Measurements from ENCODE around the gene NPR1. TPM values are rescaled to one million over a fixed set of nuclear protein-coding genes. Genes with fewer than 3 reads are reported as not detected.

The NPR1 gene
- total and polyA plus RNA-seq, 2 of the 13 experiments (the other 11 are each of a cell fraction or from before 2014, with no cell fraction given), result not detected

- peaks cover 33% of the 10 kb centered on the region for H3K79me2 ChIP-seq (ENCODE audit: insufficient read depth, low read length)
- peak overlapping the region; percentile 81 for H3K4me2 ChIP-seq (ENCODE audit: low read depth, low read length)
- CTCF ChIA-PET (ENCODE audit: low intra/inter-chr PET ratio, low total read pairs), result no interaction called here
- no TSS peak for BruUV-seq (replicated peaks)
- H3K9me3 ChIP-seq (ENCODE audit: low read length), result no peaks in the 10 kb centered on the region
- H3K9ac ChIP-seq (ENCODE audit: insufficient read depth, low read depth, low read length), result peak overlapping the region; percentile 96
- TF ChIP-seq HNF4G (IDR thresholded peaks at IDR 0.05; ENCODE audit: borderline replicate concordance, low read depth, low read length) (no peak), HNF4G (CRISPR knock-in tag; IDR thresholded peaks at IDR 0.05; ENCODE audit: borderline replicate concordance, low read depth) (no peak), SALL2 (CRISPR knock-in tag; IDR thresholded peaks at IDR 0.05) (no peak), ZNF331 (CRISPR knock-in tag; IDR thresholded peaks at IDR 0.05) (no peak), ZNF280D (CRISPR knock-in tag; IDR thresholded peaks at IDR 0.05) (no peak), MED1 (CRISPR knock-in tag; IDR thresholded peaks at IDR 0.05) (no peak), ARID2 (CRISPR knock-in tag; IDR thresholded peaks at IDR 0.05; ENCODE audit: borderline replicate concordance) (no peak), ADNP (CRISPR knock-in tag; IDR thresholded peaks at IDR 0.05) (no peak), NONO (IDR thresholded peaks at IDR 0.05) (no peak), NONO (CRISPR knock-in tag; conservative IDR thresholded peaks at IDR 0.05) (no peak), SRSF1 (optimal IDR thresholded peaks at IDR 0.05; ENCODE audit: low read depth, low read length) (no peak), MTF2 (CRISPR knock-in tag; IDR thresholded peaks at IDR 0.05; ENCODE audit: borderline replicate concordance) (no peak), ZNF761 (CRISPR knock-in tag; conservative IDR thresholded peaks at IDR 0.05) (no peak)
- no peaks in the 10 kb centered on the region for H4K20me1 ChIP-seq (ENCODE audit: insufficient read depth, low read length)
- H3K4me3 ChIP-seq (replicated peaks in 1 of 3; ENCODE audit: insufficient read depth in 1 of 3, low read depth in 2 of 3, low read length in 3 of 3), result peak overlapping the region; percentile 65 to 83 (median 83)
- in situ Hi-C loops (cut with HindIII; ENCODE audit: extremely low pct_ligation_motif_present, low pct_unique_long_range_greater_than_20kb) (no loop called here), intact Hi-C loops (cut with micrococcal nuclease; ENCODE audit: unreplicated experiment) (loop anchor here (5.0 kb wide), 2 partner anchors 37 to 58 kb away; partner anchors contain the start of genes CHTOP and INTS3)
- 82% methylated on average over 6 of the region's 6 CpGs for WGBS (ENCODE audit: low lambda C conversion rate)
- peaks cover 19 to 45% of the 10 kb centered on the region in 2 experiments for H3K36me3 ChIP-seq (replicated peaks in 1 of 2; ENCODE audit: control insufficient read depth in 1 of 2, insufficient read depth in 2 of 2, low read length in 2 of 2)
- peaks cover 29% of the 10 kb centered on the region for H3K4me1 ChIP-seq (ENCODE audit: insufficient read depth, low read length)
- FAIRE-seq (no peak), DNase-seq (ENCODE audit: low spot score) (no peak), ATAC-seq (no peak)
- H3K27me3 ChIP-seq (ENCODE audit: control insufficient read depth in 1 of 2, insufficient read depth in 2 of 2, low read length in 2 of 2), result no peaks in the 10 kb centered on the region; a peak in 1 of 5 replicates
- POLR2A ChIA-PET, result interaction anchor here (1.3 kb wide), 1 partner anchor 36 kb away, joined by 5 read pairs; the partner anchor contains the start of gene CHTOP
- no peak overlapping the region for H2AFZ ChIP-seq (ENCODE audit: low read length)
- H3K27ac ChIP-seq (ENCODE audit: extremely low read length, insufficient read depth, low read length), result no peak overlapping the region
These were observed 8.9 kb upstream of the NPR1 start for GRCh38 chr1:153669606-153670005.

Data from HepG2 (cell line).